ENCODE measurements around the gene FAM13B. TPM values are rescaled to one million over a fixed set of nuclear protein-coding genes. Genes with fewer than 3 reads are reported as not detected.
A peak's percentile ranks its signal among the peaks of the same experiment; 100 is the strongest.
"Not testable (repeated sequence)": the region's sequence is repeated elsewhere in the genome, so short reads cannot be mapped to it uniquely, and the experiment has no call there.

The FAM13B gene
- total and polyA plus RNA-seq, 9 donors, result 16.4 to 25.8 (median 20.0) TPM

- Histone ChIP-seq H3K9me3 (replicated peaks; ENCODE audit: control insufficient read depth, low read depth, low read length) (no peaks in the 10 kb centered on the region), H3K27me3 (ENCODE audit: control insufficient read depth, insufficient read depth, low read length) (no peaks in the 10 kb centered on the region), H3K4me3 (ENCODE audit: low read length) (no peak overlapping the region), H3K27ac (ENCODE audit: low read length) (no peak overlapping the region), H3K4me1 (ENCODE audit: control insufficient read depth, insufficient read depth, low read length) (no peaks in the 10 kb centered on the region), H3K36me3 (ENCODE audit: control insufficient read depth, insufficient read depth, low read length) (peaks cover 3% of the 10 kb centered on the region)
- WGBS (ENCODE audit: insufficient coverage), result 100% methylated on average over 1 of the region's 5 CpGs
- no peak for DNase-seq
These were observed 43.5 kb downstream of the FAM13B start for GRCh38 chr5:137989419-137989818.

GRCh38 chr5:137975208-137975607 is 57.7 kb downstream of the FAM13B start:
- Histone ChIP-seq H3K27me3 (ENCODE audit: control insufficient read depth, insufficient read depth, low read length) (no peaks in the 10 kb centered on the region), H3K27ac (ENCODE audit: low read length) (no peak overlapping the region), H3K36me3 (ENCODE audit: control insufficient read depth, insufficient read depth, low read length) (peaks cover 6% of the 10 kb centered on the region), H3K9me3 (replicated peaks; ENCODE audit: control insufficient read depth, low read depth, low read length) (no peaks in the 10 kb centered on the region), H3K4me3 (ENCODE audit: low read length) (no peak overlapping the region), H3K4me1 (ENCODE audit: control insufficient read depth, insufficient read depth, low read length) (no peaks in the 10 kb centered on the region)
- WGBS (ENCODE audit: insufficient coverage), result 100% methylated on average over 3 of the region's 3 CpGs
- no peak for DNase-seq

GRCh38 chr5:137970384-137970783 is 62.5 kb downstream of the FAM13B start:
- H3K4me3 ChIP-seq (ENCODE audit: low read length); H3K27me3 ChIP-seq (ENCODE audit: control insufficient read depth, insufficient read depth, low read length); H3K4me1 ChIP-seq (ENCODE audit: control insufficient read depth, insufficient read depth, low read length); H3K36me3 ChIP-seq (ENCODE audit: control insufficient read depth, insufficient read depth, low read length); H3K27ac ChIP-seq (ENCODE audit: low read length); DNase-seq; H3K9me3 ChIP-seq (replicated peaks; ENCODE audit: control insufficient read depth, low read depth, low read length): not testable (repeated sequence)
- no CpG with 5 or more reads among the region's 4 CpGs for WGBS (ENCODE audit: insufficient coverage)

- Histone ChIP-seq H3K4me1 (ENCODE audit: control insufficient read depth, insufficient read depth, low read length) (no peaks in the 10 kb centered on the region), H3K4me3 (ENCODE audit: low read length) (no peak overlapping the region), H3K36me3 (ENCODE audit: control insufficient read depth, insufficient read depth, low read length) (peaks cover 19% of the 10 kb centered on the region), H3K27me3 (ENCODE audit: control insufficient read depth, insufficient read depth, low read length) (no peaks in the 10 kb centered on the region), H3K9me3 (replicated peaks; ENCODE audit: control insufficient read depth, low read depth, low read length) (no peaks in the 10 kb centered on the region), H3K27ac (ENCODE audit: low read length) (no peak overlapping the region)
- no CpG with 5 or more reads among the region's 3 CpGs for WGBS (ENCODE audit: insufficient coverage)
- no peak for DNase-seq
These were observed 72.1 kb downstream of the FAM13B start for GRCh38 chr5:137960819-137961218.

- DNase-seq, result no peak
- Histone ChIP-seq H3K27me3 (ENCODE audit: control insufficient read depth, insufficient read depth, low read length) (no peaks in the 10 kb centered on the region), H3K9me3 (replicated peaks; ENCODE audit: control insufficient read depth, low read depth, low read length) (no peaks in the 10 kb centered on the region), H3K36me3 (ENCODE audit: control insufficient read depth, insufficient read depth, low read length) (peaks cover 17% of the 10 kb centered on the region), H3K4me3 (ENCODE audit: low read length) (no peak overlapping the region), H3K4me1 (ENCODE audit: control insufficient read depth, insufficient read depth, low read length) (no peaks in the 10 kb centered on the region), H3K27ac (ENCODE audit: low read length) (no peak overlapping the region)
- no CpG with 5 or more reads among the region's 2 CpGs for WGBS (ENCODE audit: insufficient coverage)
These were observed 72.7 kb downstream of the FAM13B start for GRCh38 chr5:137960141-137960540.

GRCh38 chr5:137959488-137959887 is 73.4 kb downstream of the FAM13B start:
- Histone ChIP-seq H3K36me3 (ENCODE audit: control insufficient read depth, insufficient read depth, low read length) (peaks cover 16% of the 10 kb centered on the region), H3K27me3 (ENCODE audit: control insufficient read depth, insufficient read depth, low read length) (no peaks in the 10 kb centered on the region), H3K4me3 (ENCODE audit: low read length) (no peak overlapping the region), H3K9me3 (replicated peaks; ENCODE audit: control insufficient read depth, low read depth, low read length) (no peaks in the 10 kb centered on the region), H3K27ac (ENCODE audit: low read length) (no peak overlapping the region), H3K4me1 (ENCODE audit: control insufficient read depth, insufficient read depth, low read length) (no peaks in the 10 kb centered on the region)
- no peak for DNase-seq
- no CpG with 5 or more reads among the region's 4 CpGs for WGBS (ENCODE audit: insufficient coverage)

GRCh38 chr5:137957948-137958347 is 74.9 kb downstream of the FAM13B start:
- peaks cover 15% of the 10 kb centered on the region for H3K36me3 ChIP-seq (ENCODE audit: control insufficient read depth, insufficient read depth, low read length)
- H3K27me3 ChIP-seq (ENCODE audit: control insufficient read depth, insufficient read depth, low read length), result no peaks in the 10 kb centered on the region
- H3K27ac ChIP-seq (ENCODE audit: low read length), result no peak overlapping the region
- WGBS (ENCODE audit: insufficient coverage), result 71% methylated on average over 1 of the region's 1 CpG
- H3K4me3 ChIP-seq (ENCODE audit: low read length), result no peak overlapping the region
- no peaks in the 10 kb centered on the region for H3K4me1 ChIP-seq (ENCODE audit: control insufficient read depth, insufficient read depth, low read length)
- no peaks in the 10 kb centered on the region for H3K9me3 ChIP-seq (replicated peaks; ENCODE audit: control insufficient read depth, low read depth, low read length)
- no peak for DNase-seq

GRCh38 chr5:137954131-137954879 is 78.6 kb downstream of the FAM13B start:
- no peak overlapping the region for H3K4me3 ChIP-seq (ENCODE audit: low read length)
- WGBS (ENCODE audit: insufficient coverage), result 49% methylated on average over 3 of the region's 9 CpGs
- H3K9me3 ChIP-seq (replicated peaks; ENCODE audit: control insufficient read depth, low read depth, low read length), result no peaks in the 10 kb centered on the region
- no peaks in the 10 kb centered on the region for H3K4me1 ChIP-seq (ENCODE audit: control insufficient read depth, insufficient read depth, low read length)
- DNase-seq, result peak; percentile 82
- peaks cover 30% of the 10 kb centered on the region for H3K36me3 ChIP-seq (ENCODE audit: control insufficient read depth, insufficient read depth, low read length)
- no peak overlapping the region for H3K27ac ChIP-seq (ENCODE audit: low read length)
- no peaks in the 10 kb centered on the region for H3K27me3 ChIP-seq (ENCODE audit: control insufficient read depth, insufficient read depth, low read length)

GRCh38 chr5:137945825-137946224 is 87.1 kb downstream of the FAM13B start:
- peaks cover 57% of the 10 kb centered on the region for H3K36me3 ChIP-seq (ENCODE audit: control insufficient read depth, insufficient read depth, low read length)

GRCh38 chr5:137944280-137944679 is 88.6 kb downstream of the FAM13B start:
- H3K36me3 ChIP-seq (ENCODE audit: control insufficient read depth, insufficient read depth, low read length), result peaks cover 58% of the 10 kb centered on the region
- H3K9me3 ChIP-seq (replicated peaks; ENCODE audit: control insufficient read depth, low read depth, low read length); H3K27me3 ChIP-seq (ENCODE audit: control insufficient read depth, insufficient read depth, low read length): not testable (repeated sequence)

More at GRCh38 chr5:137945825-137946224, 87.1 kb downstream of the FAM13B start:
- Histone ChIP-seq H3K4me3 (ENCODE audit: low read length) (no peak overlapping the region), H3K9me3 (replicated peaks; ENCODE audit: control insufficient read depth, low read depth, low read length) (no peaks in the 10 kb centered on the region), H3K4me1 (ENCODE audit: control insufficient read depth, insufficient read depth, low read length) (no peaks in the 10 kb centered on the region), H3K27ac (ENCODE audit: low read length) (no peak overlapping the region), H3K27me3 (ENCODE audit: control insufficient read depth, insufficient read depth, low read length) (no peaks in the 10 kb centered on the region)
- no peak for DNase-seq
- whole genome bisulfite sequencing (ENCODE audit: insufficient coverage), result no CpG with 5 or more reads among the region's 1 CpG

GRCh38 chr5:137939331-137939730 is 93.5 kb downstream of the FAM13B start:
- no peak overlapping the region for H3K27ac ChIP-seq (ENCODE audit: low read length)
- no peaks in the 10 kb centered on the region for H3K27me3 ChIP-seq (ENCODE audit: control insufficient read depth, insufficient read depth, low read length)
- no peaks in the 10 kb centered on the region for H3K4me1 ChIP-seq (ENCODE audit: control insufficient read depth, insufficient read depth, low read length)
- H3K9me3 ChIP-seq (replicated peaks; ENCODE audit: control insufficient read depth, low read depth, low read length), result no peaks in the 10 kb centered on the region
- no CpG with 5 or more reads among the region's 7 CpGs for whole genome bisulfite sequencing (ENCODE audit: insufficient coverage)
- no peak for DNase-seq
- H3K36me3 ChIP-seq (ENCODE audit: control insufficient read depth, insufficient read depth, low read length), result peaks cover 43% of the 10 kb centered on the region
- H3K4me3 ChIP-seq (ENCODE audit: low read length), result no peak overlapping the region

More at GRCh38 chr5:137944280-137944679, 88.6 kb downstream of the FAM13B start:
- no CpG with 5 or more reads among the region's 4 CpGs for WGBS (ENCODE audit: insufficient coverage)
- H3K4me3 ChIP-seq (ENCODE audit: low read length); H3K27ac ChIP-seq (ENCODE audit: low read length); H3K4me1 ChIP-seq (ENCODE audit: control insufficient read depth, insufficient read depth, low read length); DNase-seq: not testable (repeated sequence)

Measured in muscle of leg (tissue), 11 donors.